SHP77 treated with DMSO at 0.1 percent for 48 hours (cell line): Measurements from ENCODE around the gene EPB41L2.
A peak's percentile ranks its signal among the peaks of the same experiment; 100 is the strongest.

Experiments used
- DNase-seq: peaks from one replicate; lab custom pipeline; 2025; lab: John Stamatoyannopoulos, UW

Gene EPB41L2

DNA sequence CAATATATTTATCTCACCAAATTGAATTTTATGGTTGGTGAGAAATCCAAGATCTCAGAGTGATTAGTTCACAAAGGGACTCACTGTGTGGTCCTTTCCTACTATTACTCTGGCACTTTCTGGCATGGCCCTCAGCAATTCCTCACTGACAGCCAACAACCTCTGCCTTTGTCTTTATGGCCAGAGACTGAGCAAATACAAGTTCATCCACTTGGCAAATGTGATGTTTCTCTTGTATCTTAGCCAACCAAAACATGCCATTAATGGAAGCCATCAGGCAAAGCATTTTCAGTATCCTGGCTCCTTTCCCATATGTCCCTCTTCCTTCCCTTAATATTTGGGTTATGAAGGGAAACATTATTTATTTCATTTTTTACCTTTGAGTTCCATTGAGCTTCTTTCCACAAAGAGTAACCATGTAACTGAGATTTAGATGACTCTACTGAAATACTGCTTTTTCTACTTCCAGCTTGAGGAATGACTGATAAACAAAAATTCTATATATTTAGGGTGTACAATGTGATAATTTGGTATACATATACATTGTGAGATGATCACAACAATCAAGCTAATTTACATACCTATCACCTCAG is 266.6 kb downstream of the EPB41L2 start:
- peak; percentile 41 for DNase-seq

GRCh38 chr6:130794738-130795137 is 268.3 kb downstream of the EPB41L2 start:
- DNase-seq, result no peak

GRCh38 chr6:130794010-130794697 is 268.9 kb downstream of the EPB41L2 start:
- DNase-seq, result no peak
